D721Med (cell line): ENCODE measurements around the gene GLIS1.

Experiments used
- DNase-seq: peaks from one replicate; pipeline ENCODE4 v3.0.0; 2011; ENCODE audit warnings: low spot score; ENCODE audit not compliant: insufficient read length
- FAIRE-seq: peaks from 2 replicates; lab custom pipeline; 2011; peaks lifted over from hg19 to GRCh38; lab: Jason Lieb, UNC
- TF ChIP-seq, protein P1 (sequence below): IDR thresholded peaks from 2 replicates; pipeline ENCODE4 v1.5.1; 2012; ENCODE audit warnings: mild to moderate bottlenecking, control low read depth; ENCODE audit not compliant: insufficient read depth; ENCODE audit errors: missing control alignments

GLIS1 gene

DNA sequence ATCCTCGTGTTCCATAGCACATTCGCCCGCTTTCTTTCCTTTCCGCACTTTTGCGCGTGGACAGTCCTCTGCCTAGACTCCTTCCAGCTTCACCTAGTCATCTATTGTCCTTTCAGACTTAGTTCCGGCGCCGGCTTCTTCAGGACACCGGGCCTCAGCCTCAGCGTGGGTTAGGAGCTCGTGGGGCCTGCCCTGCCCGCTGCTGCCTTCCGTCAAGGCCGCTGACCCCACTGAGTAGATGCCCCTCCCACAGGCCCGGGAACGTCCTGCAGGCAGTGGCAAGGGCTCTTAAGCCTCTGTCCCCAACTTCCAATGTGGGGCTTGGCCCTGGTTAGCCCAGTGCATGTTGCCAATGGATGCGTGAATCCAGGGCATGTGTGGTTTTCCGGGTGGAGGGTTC is 268.4 kb downstream of the GLIS1 start:
- TF ChIP-seq, protein P1, sequence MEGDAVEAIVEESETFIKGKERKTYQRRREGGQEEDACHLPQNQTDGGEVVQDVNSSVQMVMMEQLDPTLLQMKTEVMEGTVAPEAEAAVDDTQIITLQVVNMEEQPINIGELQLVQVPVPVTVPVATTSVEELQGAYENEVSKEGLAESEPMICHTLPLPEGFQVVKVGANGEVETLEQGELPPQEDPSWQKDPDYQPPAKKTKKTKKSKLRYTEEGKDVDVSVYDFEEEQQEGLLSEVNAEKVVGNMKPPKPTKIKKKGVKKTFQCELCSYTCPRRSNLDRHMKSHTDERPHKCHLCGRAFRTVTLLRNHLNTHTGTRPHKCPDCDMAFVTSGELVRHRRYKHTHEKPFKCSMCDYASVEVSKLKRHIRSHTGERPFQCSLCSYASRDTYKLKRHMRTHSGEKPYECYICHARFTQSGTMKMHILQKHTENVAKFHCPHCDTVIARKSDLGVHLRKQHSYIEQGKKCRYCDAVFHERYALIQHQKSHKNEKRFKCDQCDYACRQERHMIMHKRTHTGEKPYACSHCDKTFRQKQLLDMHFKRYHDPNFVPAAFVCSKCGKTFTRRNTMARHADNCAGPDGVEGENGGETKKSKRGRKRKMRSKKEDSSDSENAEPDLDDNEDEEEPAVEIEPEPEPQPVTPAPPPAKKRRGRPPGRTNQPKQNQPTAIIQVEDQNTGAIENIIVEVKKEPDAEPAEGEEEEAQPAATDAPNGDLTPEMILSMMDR, result no peak
- DNase-seq (no peak), FAIRE-seq (no peak)

GRCh38 chr1:53470155-53470554 is 268.8 kb downstream of the GLIS1 start:
- TF ChIP-seq, protein P1, result peak; percentile 48
- DNase-seq (no peak), FAIRE-seq (no peak)

- TF ChIP-seq, protein P1, result no peak
- FAIRE-seq, result no peak
Measured at GRCh38 chr1:53469373-53469772, 269.6 kb downstream of the GLIS1 start.

DNA sequence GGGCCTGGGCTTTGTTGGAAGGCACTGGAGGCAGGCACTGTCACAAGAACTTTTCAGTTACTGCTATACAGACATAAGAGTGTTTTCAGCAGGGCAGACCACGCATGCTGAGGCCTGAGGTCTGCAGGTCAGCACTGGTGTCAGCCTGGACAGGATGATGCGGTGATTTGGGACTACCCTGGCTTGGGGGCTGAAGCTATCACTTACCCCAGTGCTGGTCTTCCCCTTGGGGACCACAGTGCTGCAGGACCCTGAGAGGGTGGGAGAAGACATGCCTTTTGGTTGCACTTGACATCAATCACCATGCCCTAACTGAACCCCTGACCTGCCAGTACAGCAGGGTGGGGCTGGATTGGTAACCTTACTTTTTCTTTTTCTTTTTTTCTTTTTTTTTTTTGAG is 270.6 kb downstream of the GLIS1 start:
- TF ChIP-seq, protein P1, result no peak
- DNase-seq, result no peak
- no peak for FAIRE-seq

More at GRCh38 chr1:53469373-53469772, 269.6 kb downstream of the GLIS1 start:
- DNase-seq, result no peak

DNA sequence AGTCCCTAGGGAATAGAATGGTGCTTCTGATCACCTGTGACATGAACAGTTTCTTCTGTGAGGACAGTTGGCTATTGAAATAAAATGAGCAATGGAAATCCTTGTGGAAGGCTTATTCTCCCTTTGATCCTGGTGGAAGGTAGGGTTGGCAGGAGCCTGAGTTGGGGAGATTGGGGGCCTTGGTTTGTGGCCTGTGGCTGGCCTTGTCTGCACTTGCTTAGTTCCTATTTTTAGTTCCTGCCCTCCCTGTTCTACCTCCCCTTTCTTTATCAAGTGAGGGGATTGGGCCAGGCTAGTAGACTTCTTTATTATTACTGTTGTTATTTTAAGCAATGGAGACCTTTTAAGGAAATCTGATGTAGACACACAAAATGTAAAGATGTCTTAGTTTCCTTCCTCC is 271.6 kb downstream of the GLIS1 start:
- no peak for DNase-seq
- no peak for FAIRE-seq
- TF ChIP-seq, protein P1, result no peak

GRCh38 chr1:53465023-53465957 is 273.7 kb downstream of the GLIS1 start:
- TF ChIP-seq, protein P1, result no peak
- no peak for DNase-seq
- no peak for FAIRE-seq
